NT2/D1 (cell line): ENCODE results near the gene SLC16A4.

Source experiments
- DNase-seq: peaks from one replicate; pipeline ENCODE4 v3.0.0-alpha.2; 2011; ENCODE audit warnings: low read depth, low spot score
- H3K27me3 ChIP-seq: 2 replicates; pipeline ENCODE4 v1.6.0; 2011; ENCODE audit warnings: mild to moderate bottlenecking; ENCODE audit not compliant: insufficient read length, insufficient read depth
- H3K36me3 ChIP-seq: 2 replicates; pipeline ENCODE4 v1.6.1; 2011; ENCODE audit warnings: mild to moderate bottlenecking, low read length, mixed read lengths; ENCODE audit not compliant: insufficient read depth, insufficient read length
- H3K4me1 ChIP-seq: 2 replicates; pipeline ENCODE4 v1.5.1; 2011; ENCODE audit not compliant: insufficient read depth, insufficient read length
- H3K4me3 ChIP-seq: 2 replicates; pipeline ENCODE4 v1.5.1; 2011; ENCODE audit warnings: low read depth; ENCODE audit not compliant: insufficient read length
- H3K9ac ChIP-seq: 2 replicates; pipeline ENCODE4 v1.6.0; 2011; ENCODE audit warnings: low read depth; ENCODE audit not compliant: insufficient read length
- H3K9me3 ChIP-seq: 2 replicates; pipeline ENCODE4 v1.5.1; 2011; ENCODE audit warnings: mild to moderate bottlenecking, low read length; ENCODE audit not compliant: insufficient read depth
- SUZ12 ChIP-seq: IDR thresholded peaks from 2 replicates; pipeline ENCODE4 v1.6.1; 2011; ENCODE audit not compliant: insufficient read length, insufficient read depth; ENCODE audit errors: extremely low read depth
- YY1 ChIP-seq: IDR thresholded peaks from 2 replicates; pipeline ENCODE4 v1.6.1; 2011; ENCODE audit not compliant: insufficient read length, insufficient read depth
- ZNF274 ChIP-seq: IDR thresholded peaks from 2 replicates; pipeline ENCODE4 v1.6.1; 2011; ENCODE audit warnings: mild to moderate bottlenecking, low read depth, low read length

The SLC16A4 gene

GRCh38 chr1:110380672-110381283 lies 10.0 kb downstream of the SLC16A4 start:
- Histone ChIP-seq H3K4me1 (no peaks in the 10 kb centered on the region), H3K36me3 (peaks cover 77% of the 10 kb centered on the region), H3K4me3 (no peak overlapping the region), H3K27me3 (no peaks in the 10 kb centered on the region), H3K9me3 (no peaks in the 10 kb centered on the region), H3K9ac (no peak overlapping the region)
- no peak for TF ChIP-seq ZNF274
- TF ChIP-seq SUZ12 = no peak
- TF ChIP-seq YY1 = no peak
- DNase-seq = no peak

GRCh38 chr1:110375490-110375889 lies 15.3 kb downstream of the SLC16A4 start:
- no peaks in the 10 kb centered on the region for H3K27me3 ChIP-seq
- DNase-seq = no peak
- H3K9me3 ChIP-seq = no peaks in the 10 kb centered on the region
- TF ChIP-seq SUZ12 (no peak), YY1 (no peak), ZNF274 (no peak)
- H3K4me3 ChIP-seq = no peak overlapping the region
- no peaks in the 10 kb centered on the region for H3K4me1 ChIP-seq
- no peak overlapping the region for H3K9ac ChIP-seq
- peaks cover 80% of the 10 kb centered on the region for H3K36me3 ChIP-seq

- Histone ChIP-seq H3K4me3 (no peak overlapping the region), H3K4me1 (no peaks in the 10 kb centered on the region), H3K9ac (no peak overlapping the region), H3K9me3 (no peaks in the 10 kb centered on the region), H3K36me3 (peaks cover 52% of the 10 kb centered on the region), H3K27me3 (no peaks in the 10 kb centered on the region)
- no peak for TF ChIP-seq SUZ12
- TF ChIP-seq ZNF274 = no peak
- no peak for TF ChIP-seq YY1
- DNase-seq = no peak
Observed at GRCh38 chr1:110370827-110371226, 20.0 kb downstream of the SLC16A4 start.

GRCh38 chr1:110364221-110364620 lies 26.6 kb downstream of the SLC16A4 start:
- Histone ChIP-seq H3K27me3 (no peaks in the 10 kb centered on the region), H3K4me3 (no peak overlapping the region), H3K4me1 (no peaks in the 10 kb centered on the region), H3K36me3 (peaks cover 57% of the 10 kb centered on the region), H3K9me3 (no peaks in the 10 kb centered on the region), H3K9ac (no peak overlapping the region)
- TF ChIP-seq SUZ12 (no peak), YY1 (no peak), ZNF274 (no peak)
- DNase-seq = no peak

- H3K4me3 ChIP-seq = no peak overlapping the region
- TF ChIP-seq YY1 (no peak), SUZ12 (no peak), ZNF274 (no peak)
Observed at GRCh38 chr1:110361856-110362255, 29.0 kb downstream of the SLC16A4 start.

GRCh38 chr1:110360431-110360830 lies 30.4 kb downstream of the SLC16A4 start:
- Histone ChIP-seq H3K36me3 (peaks cover 67% of the 10 kb centered on the region), H3K4me3 (no peak overlapping the region), H3K9me3 (no peaks in the 10 kb centered on the region), H3K27me3 (no peaks in the 10 kb centered on the region), H3K4me1 (no peaks in the 10 kb centered on the region), H3K9ac (no peak overlapping the region)
- no peak for TF ChIP-seq ZNF274
- no peak for TF ChIP-seq YY1
- no peak for TF ChIP-seq SUZ12
- DNase-seq = no peak

More at GRCh38 chr1:110361856-110362255, 29.0 kb downstream of the SLC16A4 start:
- Histone ChIP-seq H3K4me1 (no peaks in the 10 kb centered on the region), H3K27me3 (no peaks in the 10 kb centered on the region), H3K9me3 (no peaks in the 10 kb centered on the region), H3K36me3 (peaks cover 62% of the 10 kb centered on the region), H3K9ac (no peak overlapping the region)
- DNase-seq = no peak

GRCh38 chr1:110356379-110356778 lies 34.4 kb downstream of the SLC16A4 start:
- Histone ChIP-seq H3K36me3 (peaks cover 64% of the 10 kb centered on the region), H3K4me1 (no peaks in the 10 kb centered on the region), H3K9ac (no peak overlapping the region), H3K27me3 (no peaks in the 10 kb centered on the region), H3K4me3 (no peak overlapping the region), H3K9me3 (no peaks in the 10 kb centered on the region)
- TF ChIP-seq ZNF274 (no peak), YY1 (no peak), SUZ12 (no peak)
- no peak for DNase-seq

GRCh38 chr1:110355321-110355720 lies 35.5 kb downstream of the SLC16A4 start:
- Histone ChIP-seq H3K4me1 (no peaks in the 10 kb centered on the region), H3K9ac (no peak overlapping the region), H3K4me3 (no peak overlapping the region), H3K36me3 (peaks cover 67% of the 10 kb centered on the region), H3K9me3 (no peaks in the 10 kb centered on the region), H3K27me3 (no peaks in the 10 kb centered on the region)
- no peak for DNase-seq
- TF ChIP-seq ZNF274 = no peak
